HG03064 (cell line): Measurements from ENCODE around the gene SVOP.

ENCODE experiments used
- ATAC-seq: cut with Tn5 transposase; IDR thresholded peaks from one replicate; pipeline ENCODE4 v1.9.1; 2021; ENCODE audit warnings: low read depth; ENCODE audit not compliant: unreplicated experiment

SVOP gene

DNA sequence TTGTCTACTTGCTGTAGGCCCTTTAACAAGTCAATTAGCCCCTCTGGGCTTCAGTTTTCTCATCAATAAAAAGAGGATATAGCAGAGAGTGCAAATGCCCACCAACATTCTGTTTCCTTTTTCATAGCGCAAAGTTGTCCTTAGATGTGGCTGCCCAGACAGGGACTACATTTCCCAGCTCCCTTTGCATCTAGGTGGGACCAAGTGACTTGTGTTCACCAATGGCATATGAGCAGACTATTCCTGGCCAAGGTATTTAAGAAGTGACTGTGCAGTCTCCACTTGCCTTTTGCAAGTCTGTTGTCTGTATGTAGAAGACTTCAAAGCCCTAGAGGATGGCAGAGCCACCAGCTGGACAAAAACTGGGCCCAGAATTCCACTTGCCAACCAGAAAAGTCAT is 81.3 kb downstream of the SVOP start:
- no peak for ATAC-seq

- ATAC-seq = no peak
These were observed 82.5 kb downstream of the SVOP start for GRCh38 chr12:108938247-108938924.

GRCh38 chr12:108935159-108935763 is 85.6 kb downstream of the SVOP start:
- ATAC-seq = no peak

DNA sequence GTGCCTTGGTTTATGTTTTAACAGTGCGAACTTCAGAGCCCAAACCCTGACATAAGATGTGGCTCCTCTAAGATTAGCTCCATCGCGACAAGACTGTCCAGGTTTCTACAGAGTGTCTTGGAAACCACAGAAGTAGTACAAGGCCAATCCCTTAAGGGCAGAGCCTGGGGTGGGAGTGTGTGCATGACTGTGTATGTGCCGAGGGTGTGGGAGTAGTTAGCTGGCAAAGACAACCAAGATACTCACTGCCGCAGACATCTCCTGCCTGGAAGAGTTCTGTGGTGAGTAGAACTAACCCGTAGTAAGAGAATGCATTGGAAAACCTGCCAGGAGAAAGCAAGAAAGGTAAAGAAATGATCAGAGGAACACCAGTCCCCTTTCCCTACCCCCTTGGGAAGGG is 86.9 kb downstream of the SVOP start:
- no peak for ATAC-seq

GRCh38 chr12:108930756-108931155 is 90.1 kb downstream of the SVOP start:
- no peak for ATAC-seq

GRCh38 chr12:108930155-108930554 is 90.7 kb downstream of the SVOP start:
- ATAC-seq = no peak

DNA sequence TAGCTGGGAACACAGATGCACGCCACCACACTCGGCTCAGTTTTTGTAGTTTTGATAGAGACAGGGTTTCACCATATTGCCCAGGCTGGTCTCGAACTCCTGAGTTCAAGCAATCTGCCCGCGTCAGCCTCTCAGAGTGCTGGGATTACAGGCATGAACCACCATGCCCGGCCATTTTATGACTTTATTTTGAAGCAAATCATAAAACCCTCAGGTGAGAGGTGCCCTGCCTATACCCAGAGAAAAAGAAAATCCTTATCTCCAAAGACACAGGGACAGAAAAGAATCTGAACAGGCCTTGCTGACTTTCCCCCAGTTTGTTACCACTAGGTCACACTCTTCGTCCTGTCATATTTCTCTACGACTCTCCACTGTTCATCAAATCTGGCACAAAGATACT is 92.2 kb downstream of the SVOP start:
- ATAC-seq = no peak

DNA sequence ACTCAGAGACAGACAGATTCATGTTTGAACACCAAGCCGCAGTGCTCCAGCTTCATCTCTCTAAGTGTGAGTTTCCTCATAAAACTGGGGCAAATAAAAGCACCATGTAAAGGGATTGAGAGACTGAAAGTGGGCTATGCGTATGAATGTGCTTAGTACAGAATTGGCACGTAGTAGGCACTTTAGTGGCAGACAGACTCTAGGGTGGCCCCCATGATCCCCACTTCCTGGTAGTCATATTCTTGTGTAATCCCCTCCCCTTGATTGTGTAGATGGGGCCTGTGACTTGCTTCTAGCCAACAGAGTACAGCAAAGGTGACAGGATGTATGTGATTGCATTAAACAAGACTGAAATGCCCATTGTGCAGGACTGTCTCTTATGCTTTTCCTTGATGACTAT is 98.0 kb downstream of the SVOP start:
- no peak for ATAC-seq

DNA sequence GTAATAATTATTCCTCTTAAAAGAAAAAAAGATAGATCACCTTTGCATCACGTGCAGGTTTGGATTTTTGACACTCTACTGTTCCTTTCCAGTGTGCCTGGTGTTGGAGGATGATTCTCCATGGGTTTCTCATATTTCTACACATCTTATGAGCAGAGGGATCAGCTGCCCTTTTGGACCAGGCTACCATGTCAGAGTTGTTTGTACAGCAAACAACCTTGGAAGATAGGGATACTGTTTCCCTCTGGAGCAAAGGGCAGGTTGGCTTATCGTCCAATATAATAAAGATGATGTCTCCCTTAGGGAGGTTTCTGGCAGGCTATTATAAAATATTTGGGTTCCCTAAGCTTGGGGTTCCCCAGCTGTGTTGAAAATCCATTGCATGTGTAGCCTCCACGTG is 98.9 kb downstream of the SVOP start:
- no peak for ATAC-seq

DNA sequence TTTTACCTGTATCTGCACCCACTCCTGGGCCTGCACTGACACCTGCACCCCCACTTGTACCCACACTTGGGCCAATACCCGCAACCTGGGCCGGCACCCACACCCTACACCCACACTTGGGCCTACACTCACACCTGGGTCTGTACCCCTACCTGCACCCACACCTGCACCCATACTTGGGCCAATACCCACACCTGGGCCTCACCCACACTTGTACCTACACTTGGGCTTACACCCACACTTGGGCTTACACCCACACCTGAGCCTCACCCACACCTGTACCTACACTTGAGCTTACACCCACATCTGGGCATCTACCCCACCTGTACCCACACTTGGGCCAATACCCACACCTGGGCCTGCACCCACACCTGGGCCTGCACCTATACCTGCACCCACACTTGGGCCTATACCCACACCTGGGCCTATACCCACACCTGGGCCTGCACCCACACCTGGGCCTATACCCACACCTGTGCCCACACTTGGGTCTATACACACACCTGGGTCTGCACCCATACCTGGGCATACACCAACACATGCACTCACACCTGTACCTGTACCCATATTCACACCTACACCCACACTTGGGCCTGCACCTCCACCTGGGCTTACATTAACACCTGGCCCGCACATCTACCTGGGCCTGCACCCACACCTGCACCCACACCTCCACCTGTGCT is 101.8 kb downstream of the SVOP start:
- no peak for ATAC-seq

GRCh38 chr12:108918206-108918605 is 102.7 kb downstream of the SVOP start:
- ATAC-seq = no peak

- ATAC-seq = no peak
These were observed 104.5 kb downstream of the SVOP start for GRCh38 chr12:108916336-108916735.

DNA sequence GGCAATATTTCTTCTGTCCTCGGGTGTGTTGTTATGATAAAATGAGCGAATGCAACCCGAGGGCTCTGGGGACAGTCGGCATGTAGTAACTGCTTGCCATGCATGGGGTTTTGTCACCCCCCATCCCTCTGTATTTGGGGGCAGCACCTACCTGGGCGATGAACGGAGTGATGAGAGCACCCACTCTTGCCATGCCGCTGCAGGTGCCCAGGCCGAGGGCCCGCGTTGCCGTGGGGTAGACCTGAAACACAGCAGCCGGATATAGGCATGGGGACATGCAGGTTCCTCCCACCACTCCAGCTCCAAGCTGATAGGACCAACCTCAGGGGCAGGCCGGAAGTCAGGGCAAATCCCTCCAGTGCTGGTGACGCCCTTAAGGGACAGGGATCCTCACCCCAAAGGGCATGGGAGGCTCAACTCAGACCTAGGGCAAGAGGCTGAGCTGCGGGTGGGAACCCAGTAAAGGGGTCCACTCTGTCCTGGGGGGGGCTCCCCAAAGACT is 105.2 kb downstream of the SVOP start:
- no peak for ATAC-seq

GRCh38 chr12:108914121-108914531 is 106.7 kb downstream of the SVOP start:
- ATAC-seq = no peak

GRCh38 chr12:108912361-108912760 is 108.5 kb downstream of the SVOP start:
- ATAC-seq = no peak

GRCh38 chr12:108911915-108912314 is 109.0 kb downstream of the SVOP start:
- ATAC-seq = no peak

- ATAC-seq = no peak
These were observed 110.5 kb downstream of the SVOP start for GRCh38 chr12:108910336-108910735.

- no peak for ATAC-seq
These were observed 113.0 kb downstream of the SVOP start for GRCh38 chr12:108907839-108908351.

- ATAC-seq = no peak
These were observed 113.9 kb downstream of the SVOP start for GRCh38 chr12:108906971-108907370.

DNA sequence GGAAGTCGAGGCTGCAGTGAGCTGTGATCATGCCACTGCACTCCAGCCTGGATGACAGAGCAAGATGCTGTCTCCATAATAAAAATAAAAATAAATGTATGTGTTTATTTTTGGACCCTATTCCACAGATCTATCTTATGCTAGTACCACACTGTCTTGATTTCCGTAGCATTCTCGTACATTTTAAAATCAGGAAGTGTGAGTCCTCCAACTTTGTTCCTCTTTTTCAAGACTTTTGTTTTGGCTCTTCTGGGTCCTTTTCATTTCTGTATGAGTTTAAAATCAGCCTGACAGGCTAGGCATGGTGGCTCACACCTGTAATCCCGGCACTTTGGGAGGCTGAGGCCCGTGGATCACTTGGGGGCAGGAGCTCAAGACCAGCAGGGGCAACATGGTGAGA is 115.1 kb downstream of the SVOP start:
- ATAC-seq = no peak

DNA sequence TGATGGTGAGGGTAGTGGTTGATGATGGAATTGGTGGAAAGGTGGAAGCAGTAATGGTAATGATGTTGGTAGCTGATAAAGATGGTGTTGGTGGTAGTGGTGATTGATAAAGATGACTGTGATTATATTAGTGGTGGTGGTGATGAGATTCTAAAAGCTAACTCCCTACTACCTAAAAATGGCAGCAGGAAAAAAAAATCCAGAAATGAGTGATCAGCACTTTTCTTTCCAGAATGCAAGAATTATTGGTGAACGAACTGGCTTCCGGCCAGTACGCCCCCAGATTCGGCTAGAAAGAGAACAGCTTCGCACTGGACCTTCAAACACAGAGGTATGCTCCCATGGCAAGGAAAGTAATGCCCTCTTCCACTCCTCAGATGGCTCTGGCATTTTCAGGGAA is 121.7 kb downstream of the SVOP start:
- no peak for ATAC-seq

DNA sequence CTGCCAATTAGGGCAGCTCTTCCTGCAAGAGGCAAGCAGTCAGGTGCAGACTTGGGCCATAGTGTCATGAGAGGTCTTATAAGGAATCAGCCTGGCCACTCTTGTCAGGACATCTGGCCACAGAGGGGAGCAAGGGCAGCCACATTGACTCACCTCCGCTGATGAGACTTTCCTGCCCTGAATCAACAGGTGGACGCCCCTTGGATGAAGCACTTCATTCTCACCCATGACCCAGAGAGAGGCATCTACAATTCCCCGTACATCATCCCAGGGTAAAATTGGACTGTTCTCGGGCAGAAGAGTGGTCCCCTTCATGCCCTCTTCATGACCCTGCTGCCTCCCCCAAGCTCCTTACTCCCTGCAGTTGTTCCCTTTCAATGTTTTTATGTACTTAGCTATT is 124.1 kb downstream of the SVOP start:
- ATAC-seq = no peak
